T-helper 2 cell treated with Interferon-gamma antibody and Interleukin-4, amounts not matched to agents 100 ng/mL and 5 ng/mL, for 36 hours (primary cell): ENCODE results near the gene NFATC2. TPM values are rescaled to one million over a fixed set of nuclear protein-coding genes. Genes with fewer than 3 reads are reported as not detected.

Source experiments
- intact Hi-C: fragments of 100-400 bp; cut with micrococcal nuclease; formaldehyde crosslinking; loops from one replicate; pipeline ENCODE4 v1.15.1; 2023
- total RNA-seq: library from RNA; stranded (reverse); gene quantifications from 2 replicates; pipeline ENCODE4 v1.2.3, GENCODE V29; 2022

NFATC2 gene
- total RNA-seq, 1 donor from 2014 or later, result 62.3 TPM

DNA sequence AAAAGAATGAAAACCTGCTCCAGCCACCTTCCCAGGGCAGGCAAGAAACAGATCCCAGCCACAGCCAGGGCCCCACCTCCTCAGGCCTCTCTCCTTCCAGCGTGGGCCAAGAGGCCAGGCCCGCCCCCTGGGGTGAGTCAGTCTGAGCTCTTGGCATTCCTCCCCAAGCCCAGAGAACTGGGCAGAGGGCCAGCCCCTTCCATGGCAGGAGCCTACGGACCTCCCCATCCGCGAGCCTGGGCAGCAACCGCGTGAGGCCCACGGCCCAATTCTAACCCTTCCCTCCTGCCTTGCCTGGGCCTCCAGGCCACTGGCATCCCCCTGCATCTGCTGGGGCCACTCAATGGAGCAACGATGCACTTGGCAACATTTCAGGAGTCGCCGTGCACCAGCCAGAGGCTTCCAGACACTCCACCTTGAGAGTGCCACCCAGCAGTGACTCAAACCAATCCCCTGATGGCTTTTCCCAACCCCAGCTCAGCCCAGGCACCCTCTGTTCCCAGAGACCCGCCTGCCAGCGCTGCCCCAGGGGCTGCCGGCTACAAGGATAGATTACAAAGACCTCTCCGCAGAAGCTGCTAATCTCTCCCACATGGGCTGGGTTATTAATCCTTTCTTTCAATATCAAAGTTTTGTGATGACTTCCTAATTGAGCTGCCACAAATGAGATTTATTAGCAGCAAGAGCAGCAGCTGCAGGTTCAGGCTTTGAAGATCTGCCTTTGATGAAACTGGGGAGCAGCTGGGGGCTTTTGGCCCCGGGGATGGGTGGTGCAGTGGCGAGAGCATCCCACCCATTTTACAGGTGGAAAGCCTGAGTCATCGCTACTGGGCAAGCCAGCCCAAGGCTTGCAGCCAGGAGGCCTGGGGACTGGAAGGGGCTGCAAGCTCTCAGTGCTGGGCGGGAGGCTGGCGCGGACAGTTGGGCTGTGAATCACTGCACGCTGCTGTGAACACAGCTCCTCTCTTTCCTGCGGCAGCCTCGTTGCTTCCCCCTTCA is 85.7 kb downstream of the NFATC2 start:
- intact Hi-C loops, result no loop called here

DNA sequence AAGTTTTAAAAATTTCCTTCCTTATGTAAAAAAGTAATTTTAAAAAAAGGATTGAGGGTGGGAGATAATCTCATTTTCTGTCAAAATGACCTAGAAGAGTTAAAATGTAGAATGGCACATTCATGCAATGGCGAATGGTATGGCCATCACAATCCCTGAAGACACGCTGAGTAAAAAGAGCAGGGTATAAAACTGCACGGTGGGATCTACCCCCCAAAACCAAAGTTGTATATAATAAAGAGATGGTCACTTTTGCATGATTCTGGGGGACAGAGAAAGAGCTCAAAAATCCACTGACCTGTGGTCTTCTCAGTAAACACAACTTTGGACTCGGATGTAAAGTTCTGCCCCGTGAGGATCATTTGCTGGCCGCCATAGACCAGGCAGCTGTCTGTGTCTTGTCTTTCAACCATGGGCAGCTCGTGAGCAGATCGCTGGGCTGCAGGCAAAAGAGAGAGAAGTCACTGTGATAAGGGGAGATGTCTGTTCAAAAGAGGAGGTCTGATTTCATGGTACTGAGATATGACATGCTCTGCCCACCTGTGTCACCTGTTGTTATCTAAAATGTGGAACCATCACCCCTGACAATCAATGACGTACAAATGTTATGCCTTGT is 88.2 kb downstream of the NFATC2 start:
- intact Hi-C loops, result no loop called here

DNA sequence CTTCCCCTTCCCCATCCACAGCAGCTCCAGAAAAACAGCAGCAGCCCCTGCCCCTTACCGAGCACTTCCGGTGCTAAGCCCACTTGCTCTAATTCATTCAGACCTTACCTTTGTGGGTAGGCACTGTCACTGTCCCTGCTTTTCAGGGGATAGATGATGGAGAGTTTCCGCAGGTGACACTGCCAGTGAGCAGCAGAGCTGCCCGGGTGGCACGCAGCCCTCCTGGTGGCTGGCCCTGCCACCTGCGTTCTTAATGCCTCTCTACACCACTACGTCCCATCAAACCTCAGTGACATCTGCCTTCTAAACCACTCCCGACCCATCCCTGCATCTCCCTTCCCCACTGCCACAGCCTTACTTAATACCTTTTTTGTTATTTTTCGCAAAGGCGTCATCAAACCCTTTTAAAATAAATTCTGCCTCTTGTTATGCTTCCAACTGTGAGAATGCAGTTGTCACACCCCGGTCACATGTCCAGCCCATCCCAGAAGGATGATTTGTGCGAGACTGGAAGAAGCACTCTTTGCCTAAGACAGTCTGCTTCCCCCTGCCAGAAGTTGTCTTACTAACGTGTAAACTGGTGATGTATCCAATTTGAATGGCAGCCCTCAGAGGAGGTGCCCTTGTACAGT is 89.7 kb downstream of the NFATC2 start:
- intact Hi-C loops, result no loop called here

DNA sequence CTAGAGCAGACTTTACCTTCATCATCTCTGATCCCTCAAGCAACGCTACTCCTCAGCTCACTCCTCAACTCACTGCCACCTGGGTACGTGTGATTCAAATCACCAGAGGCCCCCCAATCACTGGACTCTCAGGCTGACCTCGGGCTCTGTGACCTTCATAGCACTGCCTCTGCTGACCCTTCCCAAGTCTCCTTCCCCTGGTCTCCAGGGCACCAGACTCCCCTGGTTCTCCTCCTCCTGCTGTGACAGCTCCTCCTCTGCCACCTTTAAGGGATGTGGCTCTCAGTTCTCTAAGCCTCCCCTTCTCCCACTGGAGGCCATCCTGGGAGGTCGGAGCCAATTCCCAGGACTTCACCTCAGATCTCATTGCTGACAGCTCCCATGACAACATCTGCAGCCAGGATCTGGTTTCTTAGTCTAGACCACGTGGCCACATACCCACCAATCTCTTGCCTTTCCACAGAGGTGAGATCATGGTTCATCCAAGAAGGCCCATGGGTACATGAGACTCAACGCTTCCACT is 90.4 kb downstream of the NFATC2 start:
- intact Hi-C loops, result no loop called here

DNA sequence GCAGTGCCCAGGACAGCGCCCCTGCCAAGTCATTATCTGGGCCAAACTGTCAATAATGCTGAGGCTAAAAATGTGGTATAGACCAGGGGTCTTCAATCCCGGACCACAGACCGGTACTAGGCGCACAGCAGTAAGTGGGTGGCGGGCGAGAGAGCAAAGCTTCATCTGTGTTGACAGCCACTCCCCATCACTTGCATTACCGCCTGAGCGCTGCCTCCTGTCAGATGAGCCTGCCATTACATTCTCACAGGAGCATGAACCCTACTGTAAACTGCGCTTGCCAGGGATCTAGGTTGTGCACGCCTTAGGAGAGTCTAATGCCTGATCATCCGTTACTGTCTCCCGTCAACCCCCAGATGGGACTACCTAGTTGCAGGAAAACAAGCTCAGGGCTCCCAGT is 91.0 kb downstream of the NFATC2 start:
- intact Hi-C loops, result no loop called here

DNA sequence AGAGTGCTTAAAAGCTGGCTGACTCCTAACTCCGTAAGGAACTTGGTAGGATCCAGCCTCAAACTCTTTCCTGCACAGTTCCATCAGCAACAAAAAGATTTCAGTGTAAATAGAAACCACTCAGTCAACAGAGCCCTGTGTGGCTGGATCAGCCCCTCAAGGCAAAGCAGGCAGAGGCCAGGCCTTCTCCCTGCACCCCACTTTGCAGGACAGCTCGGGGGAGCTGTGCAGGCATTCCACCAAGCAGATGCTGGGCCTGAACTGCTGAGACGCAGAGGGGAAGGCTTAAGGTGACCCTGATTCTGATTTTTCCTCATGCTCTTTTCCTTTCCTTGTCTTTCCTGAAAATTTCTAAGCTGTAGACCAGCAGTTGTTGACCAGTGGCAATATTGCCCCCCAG is 91.5 kb downstream of the NFATC2 start:
- intact Hi-C loops, result no loop called here

GRCh38 chr20:51450221-51450712 is 92.3 kb downstream of the NFATC2 start:
- intact Hi-C loops, result no loop called here

DNA sequence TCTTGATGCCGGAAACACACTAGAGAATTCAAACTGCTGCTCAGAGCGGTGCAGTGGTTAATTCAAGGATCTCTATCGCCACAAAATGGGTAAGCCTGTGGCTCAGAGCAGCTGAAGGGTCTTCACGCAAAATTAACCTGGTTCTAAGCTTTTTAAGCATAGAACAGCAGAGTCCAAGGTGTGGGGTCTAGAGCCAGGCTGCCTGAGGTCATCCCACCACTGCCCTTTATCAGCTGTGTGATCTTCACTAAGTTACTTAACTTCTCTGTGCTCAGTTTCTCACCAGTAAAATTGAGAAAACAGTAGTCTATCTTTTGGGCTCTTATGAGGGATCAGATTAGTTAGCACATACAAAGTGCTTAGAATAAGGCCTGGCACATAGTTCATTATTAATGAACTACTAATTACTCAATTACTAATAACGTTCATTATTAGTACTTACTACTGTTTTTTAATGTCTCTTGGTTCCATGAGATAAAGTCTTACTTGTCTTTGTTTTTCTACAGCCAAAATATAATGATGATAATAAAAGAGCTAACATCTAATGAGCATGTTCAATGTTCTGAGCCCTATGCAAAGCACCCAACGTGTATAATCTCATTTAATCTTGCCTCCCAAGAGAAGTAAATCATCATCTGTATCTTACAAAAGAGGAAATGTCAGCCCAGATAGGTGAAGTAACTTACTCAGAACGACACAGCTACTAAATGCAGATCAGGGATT is 92.9 kb downstream of the NFATC2 start:
- intact Hi-C loops, result no loop called here

DNA sequence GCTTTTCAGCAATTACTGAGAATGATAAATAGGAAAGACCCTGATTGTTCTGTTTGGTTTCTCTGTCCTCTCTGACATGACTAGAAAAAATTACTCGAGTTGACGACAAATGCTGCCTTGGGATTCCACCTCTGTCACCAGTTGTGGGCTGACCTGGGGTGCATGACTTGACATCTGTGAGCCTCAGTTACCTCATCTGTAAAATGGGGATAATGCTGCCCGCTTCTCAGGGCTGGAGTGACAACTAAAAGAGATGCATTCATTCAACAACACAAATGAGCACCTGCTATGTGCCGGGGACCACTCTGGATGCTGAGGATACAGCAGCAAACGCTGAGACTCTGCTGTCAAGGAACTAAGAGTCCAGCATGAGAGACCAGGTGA is 94.8 kb downstream of the NFATC2 start:
- intact Hi-C loops, result no loop called here

GRCh38 chr20:51447097-51447764 is 95.3 kb downstream of the NFATC2 start:
- intact Hi-C loops, result no loop called here

DNA sequence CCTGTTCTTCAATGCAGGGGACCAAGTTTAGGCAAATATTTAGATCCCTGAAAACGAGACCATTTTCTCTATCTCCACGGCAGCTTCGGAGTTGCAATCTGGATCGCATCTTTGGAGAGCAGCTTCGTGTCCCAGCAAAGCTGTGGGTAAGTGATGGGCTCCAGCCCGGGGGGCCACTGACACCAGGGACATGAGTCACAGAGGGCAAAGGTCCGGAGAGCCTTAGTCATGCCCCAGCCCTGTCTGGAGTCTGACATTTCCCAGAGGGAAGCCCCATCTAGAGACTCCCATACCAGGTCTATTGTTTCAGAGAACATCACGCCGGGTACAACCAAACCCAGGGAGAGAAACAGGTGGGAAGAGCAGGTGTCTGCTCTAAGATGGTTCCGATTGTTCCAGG is 95.9 kb downstream of the NFATC2 start:
- intact Hi-C loops, result no loop called here

DNA sequence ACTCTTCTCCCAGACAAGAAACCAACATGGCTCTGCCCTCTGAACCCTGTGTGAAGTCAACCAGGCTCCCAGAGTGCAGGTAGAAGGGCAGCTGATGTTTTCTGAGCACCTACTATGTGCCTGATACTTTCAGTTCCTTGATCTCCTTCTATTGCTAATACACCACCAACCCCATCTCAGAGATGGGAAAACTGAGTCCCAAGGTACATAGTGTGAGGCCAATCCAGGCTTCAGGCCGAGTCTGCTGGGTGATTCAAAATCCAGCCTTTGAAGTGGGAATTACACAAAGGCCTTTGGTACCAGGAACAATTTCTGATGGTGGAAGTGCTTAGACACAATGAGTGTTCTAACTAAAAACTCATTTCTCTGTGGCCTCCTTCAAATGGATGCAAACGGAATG is 96.3 kb downstream of the NFATC2 start:
- intact Hi-C loops, result no loop called here

DNA sequence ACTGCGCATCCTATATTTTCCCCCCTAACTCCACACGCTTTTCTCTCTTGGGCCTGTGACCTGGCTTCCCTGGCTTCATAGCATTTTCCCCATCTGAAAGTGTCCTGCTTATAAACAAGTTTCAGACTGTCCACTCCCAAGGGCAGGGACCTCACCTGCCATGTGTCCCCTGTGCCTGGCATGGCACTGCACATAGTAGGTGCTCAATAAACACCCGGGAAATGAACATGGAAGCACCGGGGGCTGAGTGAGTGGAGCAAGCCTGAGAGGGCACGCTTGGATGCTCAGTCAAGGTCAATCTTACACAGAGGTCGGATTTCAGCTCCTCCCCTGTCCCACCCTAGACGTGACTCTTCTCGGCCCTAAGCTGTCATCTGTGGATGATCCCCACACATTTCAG is 96.9 kb downstream of the NFATC2 start:
- intact Hi-C loops, result no loop called here

GRCh38 chr20:51444922-51445438 is 97.5 kb downstream of the NFATC2 start:
- intact Hi-C loops, result no loop called here

- intact Hi-C loops, result no loop called here
Observed at GRCh38 chr20:51444467-51444866, 98.1 kb downstream of the NFATC2 start.

- intact Hi-C loops, result no loop called here
Observed at GRCh38 chr20:51442602-51443001, 99.9 kb downstream of the NFATC2 start.

- intact Hi-C loops, result no loop called here
Observed at GRCh38 chr20:51440589-51440988, 101.9 kb downstream of the NFATC2 start.

DNA sequence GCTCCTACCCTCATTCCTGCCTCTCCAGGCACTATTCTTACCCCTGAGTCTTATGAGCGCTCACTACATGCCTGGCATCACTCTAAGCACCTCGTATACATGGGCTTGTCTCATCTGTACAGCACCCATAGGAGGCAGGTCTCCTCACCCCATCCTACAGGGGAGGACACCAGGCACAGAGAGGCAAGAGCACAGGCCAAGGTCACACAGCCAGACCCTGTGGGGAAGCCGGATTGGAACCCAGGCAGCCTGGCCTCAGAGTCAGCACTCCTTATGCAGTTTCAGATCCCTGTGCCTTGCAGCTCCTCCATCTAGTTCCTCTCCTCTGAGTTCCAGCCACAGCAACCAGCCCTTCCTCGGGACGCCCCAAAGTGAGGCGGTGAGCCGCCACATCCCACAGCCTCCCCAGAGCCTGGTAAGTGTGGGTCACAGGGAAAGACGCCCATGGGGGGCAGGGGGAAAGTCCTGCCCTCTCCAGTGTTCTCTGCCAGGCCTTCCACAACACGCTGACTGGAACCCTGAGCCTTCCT is 103.3 kb downstream of the NFATC2 start:
- intact Hi-C loops, result no loop called here

GRCh38 chr20:51438136-51438535 is 104.4 kb downstream of the NFATC2 start:
- intact Hi-C loops, result no loop called here
